ENCODE data around the gene DISP3. TPM values are rescaled to one million over a fixed set of nuclear protein-coding genes. Genes with fewer than 3 reads are reported as not detected.

DISP3 gene
- total RNA-seq, 1 donor from 2014 or later, result 0.05 TPM

DNA sequence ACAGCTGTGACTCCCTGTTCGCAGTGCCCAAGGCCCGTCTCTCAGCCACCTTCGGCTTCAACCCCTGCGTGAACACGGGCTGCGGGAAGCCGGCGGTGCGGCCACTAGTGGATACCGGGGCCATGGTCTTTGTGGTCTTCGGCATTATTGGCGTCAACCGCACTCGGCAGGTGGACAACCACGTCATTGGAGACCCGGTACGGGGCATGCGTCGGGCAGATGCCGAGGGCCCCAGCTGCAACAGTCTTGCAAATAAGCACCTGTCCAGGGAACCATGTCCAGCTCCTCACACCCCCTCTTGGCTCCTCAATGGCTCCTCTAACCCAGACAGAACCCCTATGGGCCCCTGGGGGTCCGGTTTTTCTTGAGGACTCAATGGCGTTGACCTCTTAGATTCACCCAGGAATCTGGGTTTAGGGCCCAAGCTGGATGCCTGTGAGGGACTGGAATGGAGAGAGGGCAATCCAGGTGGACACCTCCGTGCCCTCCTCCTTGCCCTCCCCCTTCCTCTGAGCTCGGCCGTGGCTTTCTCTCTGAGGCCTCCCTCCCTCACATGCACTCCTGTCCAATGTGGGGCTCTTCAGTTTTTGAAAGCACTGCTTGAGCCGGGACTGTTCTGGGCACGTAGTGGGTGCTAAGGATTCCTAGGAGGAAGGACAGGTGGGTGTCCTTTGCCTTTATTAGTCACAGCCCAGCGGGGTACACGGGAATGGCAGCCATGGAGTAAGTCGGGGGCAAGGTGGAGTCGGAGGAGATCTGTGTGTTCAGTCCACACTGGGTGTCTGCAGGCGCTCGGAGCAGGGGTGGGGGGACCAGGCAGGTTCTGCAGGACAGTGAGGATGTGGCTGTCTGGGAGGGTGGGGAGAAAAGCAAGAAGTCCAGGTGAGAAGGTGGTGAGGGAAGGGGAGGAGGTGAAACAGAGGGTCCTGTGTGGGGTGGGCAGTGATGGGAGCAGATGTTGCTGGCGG is 51.1 kb downstream of the DISP3 start:
- Mint-ChIP-seq H3K27ac (ENCODE audit: unreplicated experiment) (no peak overlapping the region), H3K36me3 (ENCODE audit: low read depth) (no peaks in the 10 kb centered on the region), H3K4me3 (ENCODE audit: unreplicated experiment) (no peak overlapping the region), H3K4me1 (ENCODE audit: low read depth) (no peaks in the 10 kb centered on the region), H3K9me3 (ENCODE audit: low read depth) (no peaks in the 10 kb centered on the region), H3K27me3 (ENCODE audit: low read depth) (peaks cover 2% of the 10 kb centered on the region)
- TF ChIP-seq CTCF (IDR thresholded peaks at IDR 0.05), result no peak
- DNase-seq (ENCODE audit: low spot score), result peak; percentile 81

DNA sequence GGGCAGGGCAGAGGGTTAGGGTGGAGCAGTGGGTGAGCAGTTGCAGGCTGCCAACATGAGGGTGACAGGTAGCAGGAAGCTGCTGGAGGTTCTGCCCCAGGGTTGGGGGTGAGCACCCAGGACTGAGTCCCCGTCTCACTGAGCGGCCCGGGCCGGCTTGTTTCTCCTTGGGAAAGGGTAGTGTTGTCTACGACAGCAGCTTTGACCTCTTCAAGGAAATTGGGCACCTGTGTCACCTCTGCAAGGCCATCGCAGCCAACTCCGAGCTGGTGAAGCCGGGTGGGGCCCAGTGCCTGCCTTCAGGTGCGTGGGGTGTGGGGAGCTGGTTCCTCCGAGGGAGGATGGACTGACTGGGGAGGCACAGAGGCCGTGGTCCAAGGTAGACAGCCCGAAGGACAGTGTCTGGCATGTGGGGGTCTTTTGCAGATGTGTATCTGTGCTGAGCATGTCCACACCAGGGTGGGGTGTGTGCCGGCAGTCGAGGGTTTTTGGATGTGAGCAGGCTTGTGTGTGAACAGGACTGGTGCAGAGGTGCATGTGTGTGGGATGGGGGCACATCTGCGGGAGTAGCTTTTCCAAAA is 51.9 kb downstream of the DISP3 start:
- H3K27me3 Mint-ChIP-seq (ENCODE audit: low read depth), result peaks cover 2% of the 10 kb centered on the region
- H3K36me3 Mint-ChIP-seq (ENCODE audit: low read depth), result no peaks in the 10 kb centered on the region
- H3K9me3 Mint-ChIP-seq (ENCODE audit: low read depth), result no peaks in the 10 kb centered on the region
- H3K4me1 Mint-ChIP-seq (ENCODE audit: low read depth), result no peaks in the 10 kb centered on the region
- TF ChIP-seq CTCF (IDR thresholded peaks at IDR 0.05), result no peak
- no peak overlapping the region for H3K27ac Mint-ChIP-seq (ENCODE audit: unreplicated experiment)
- no peak overlapping the region for H3K4me3 Mint-ChIP-seq (ENCODE audit: unreplicated experiment)
- DNase-seq (ENCODE audit: low spot score), result peak; percentile 79

DNA sequence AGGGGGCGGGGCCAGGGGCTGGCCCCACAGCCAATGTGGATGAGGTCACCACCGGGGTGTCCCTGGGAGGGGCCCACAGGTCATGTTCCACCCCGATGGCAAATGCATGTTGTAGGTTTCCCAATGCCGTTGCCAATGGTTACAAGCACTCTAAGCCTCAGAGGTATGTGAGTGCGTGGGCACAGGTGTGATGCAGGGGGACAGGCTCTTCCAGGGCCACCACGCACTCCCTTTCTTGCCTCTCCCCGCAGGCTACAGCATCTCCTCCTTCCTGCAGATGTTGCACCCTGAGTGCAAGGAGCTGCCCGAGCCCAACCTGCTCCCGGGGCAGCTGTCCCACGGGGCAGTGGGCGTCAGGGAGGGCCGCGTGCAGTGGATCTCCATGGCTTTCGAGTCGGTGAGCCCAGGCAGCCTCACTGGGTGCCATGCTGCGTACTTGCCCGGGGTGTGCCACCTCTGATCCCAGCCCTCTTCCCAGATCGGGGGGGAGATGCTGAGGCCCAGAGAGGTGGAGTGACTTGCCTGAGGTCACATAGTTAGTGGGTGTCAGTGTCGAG is 52.4 kb downstream of the DISP3 start:
- Mint-ChIP-seq H3K4me1 (ENCODE audit: low read depth) (no peaks in the 10 kb centered on the region), H3K9me3 (ENCODE audit: low read depth) (no peaks in the 10 kb centered on the region), H3K27ac (ENCODE audit: unreplicated experiment) (no peak overlapping the region), H3K27me3 (ENCODE audit: low read depth) (peaks cover 2% of the 10 kb centered on the region), H3K36me3 (ENCODE audit: low read depth) (no peaks in the 10 kb centered on the region), H3K4me3 (ENCODE audit: unreplicated experiment) (no peak overlapping the region)
- no peak for TF ChIP-seq CTCF (IDR thresholded peaks at IDR 0.05)
- peak; percentile 47 for DNase-seq (ENCODE audit: low spot score)

- peaks cover 2% of the 10 kb centered on the region for H3K27me3 Mint-ChIP-seq (ENCODE audit: low read depth)
- H3K4me1 Mint-ChIP-seq (ENCODE audit: low read depth), result no peaks in the 10 kb centered on the region
- TF ChIP-seq CTCF (IDR thresholded peaks at IDR 0.05), result no peak
- H3K4me3 Mint-ChIP-seq (ENCODE audit: unreplicated experiment), result no peak overlapping the region
- no peaks in the 10 kb centered on the region for H3K36me3 Mint-ChIP-seq (ENCODE audit: low read depth)
- no peaks in the 10 kb centered on the region for H3K9me3 Mint-ChIP-seq (ENCODE audit: low read depth)
- H3K27ac Mint-ChIP-seq (ENCODE audit: unreplicated experiment), result no peak overlapping the region
- peak; percentile 85 for DNase-seq (ENCODE audit: low spot score)
Measured at GRCh38 chr1:11531943-11532342, 53.0 kb downstream of the DISP3 start.
